Measurements from ENCODE around the gene BTBD9. TPM values are rescaled to one million over a fixed set of nuclear protein-coding genes. Genes with fewer than 3 reads are reported as not detected.

Gene BTBD9
- total RNA-seq, 4 donors from 2014 or later = 8.6 to 34.1 (median 30.8) TPM

GRCh38 chr6:38612143-38612965 is 27.4 kb downstream of the BTBD9 start:
- 67 to 77% methylated on average over 1 of the region's 1 CpG for WGBS, 2 donors (ENCODE audit: low coverage in 1 of 2)

GRCh38 chr6:38610050-38610625 is 29.6 kb downstream of the BTBD9 start:
- Histone ChIP-seq H3K27ac (no peak overlapping the region), H3K9me3 (no peaks in the 10 kb centered on the region), H3K4me3 (no peak overlapping the region), H3K4me1 (peaks cover 0 to 30% (median 12%) of the 10 kb centered on the region in 4 donors), H3K27me3 (no peaks in the 10 kb centered on the region), H3K36me3 (no peaks in the 10 kb centered on the region)
- in situ Hi-C loops (cut with MboI; ENCODE audit: low pct_ligation_motif_present in 1 of 4, low pct_unique_long_range_greater_than_20kb in 1 of 4, low sequenced_read_pairs in 3 of 4) (no loop called here), intact Hi-C loops (cut with DNase I; ENCODE audit: low total_unique reads) (no loop called here)
- DNase-seq = no peak
- TF ChIP-seq EP300 (IDR thresholded peaks at IDR 0.05; ENCODE audit: low read depth) (no peak), POLR2AphosphoS5 (IDR thresholded peaks at IDR 0.05) (no peak), POLR2A (IDR thresholded peaks at IDR 0.05) (no peak)
- TF ChIP-seq, protein P1, sequence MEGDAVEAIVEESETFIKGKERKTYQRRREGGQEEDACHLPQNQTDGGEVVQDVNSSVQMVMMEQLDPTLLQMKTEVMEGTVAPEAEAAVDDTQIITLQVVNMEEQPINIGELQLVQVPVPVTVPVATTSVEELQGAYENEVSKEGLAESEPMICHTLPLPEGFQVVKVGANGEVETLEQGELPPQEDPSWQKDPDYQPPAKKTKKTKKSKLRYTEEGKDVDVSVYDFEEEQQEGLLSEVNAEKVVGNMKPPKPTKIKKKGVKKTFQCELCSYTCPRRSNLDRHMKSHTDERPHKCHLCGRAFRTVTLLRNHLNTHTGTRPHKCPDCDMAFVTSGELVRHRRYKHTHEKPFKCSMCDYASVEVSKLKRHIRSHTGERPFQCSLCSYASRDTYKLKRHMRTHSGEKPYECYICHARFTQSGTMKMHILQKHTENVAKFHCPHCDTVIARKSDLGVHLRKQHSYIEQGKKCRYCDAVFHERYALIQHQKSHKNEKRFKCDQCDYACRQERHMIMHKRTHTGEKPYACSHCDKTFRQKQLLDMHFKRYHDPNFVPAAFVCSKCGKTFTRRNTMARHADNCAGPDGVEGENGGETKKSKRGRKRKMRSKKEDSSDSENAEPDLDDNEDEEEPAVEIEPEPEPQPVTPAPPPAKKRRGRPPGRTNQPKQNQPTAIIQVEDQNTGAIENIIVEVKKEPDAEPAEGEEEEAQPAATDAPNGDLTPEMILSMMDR (IDR thresholded peaks at IDR 0.05) = no peak
- 32 to 45% methylated on average over 5 to 6 of the region's 6 CpGs for WGBS, 2 donors (ENCODE audit: low coverage in 1 of 2)

More at GRCh38 chr6:38612143-38612965, 27.4 kb downstream of the BTBD9 start:
- no peak overlapping the region for H3K27ac ChIP-seq
- H3K9me3 ChIP-seq = no peaks in the 10 kb centered on the region
- intact Hi-C loops (cut with DNase I; ENCODE audit: low total_unique reads) = no loop called here
- no peaks in the 10 kb centered on the region for H3K36me3 ChIP-seq
- H3K27me3 ChIP-seq = no peaks in the 10 kb centered on the region
- in situ Hi-C loops (cut with MboI; ENCODE audit: low pct_ligation_motif_present in 1 of 4, low pct_unique_long_range_greater_than_20kb in 1 of 4, low sequenced_read_pairs in 3 of 4) = no loop called here
- peaks cover 0 to 30% (median 12%) of the 10 kb centered on the region in 4 donors for H3K4me1 ChIP-seq
- no peak overlapping the region for H3K4me3 ChIP-seq
- TF ChIP-seq POLR2AphosphoS5 (IDR thresholded peaks at IDR 0.05) = no peak
- TF ChIP-seq, protein P1 (IDR thresholded peaks at IDR 0.05) = no peak
- TF ChIP-seq EP300 (IDR thresholded peaks at IDR 0.05; ENCODE audit: low read depth) = no peak
- no peak for TF ChIP-seq POLR2A (IDR thresholded peaks at IDR 0.05)
- no peak for DNase-seq

DNA sequence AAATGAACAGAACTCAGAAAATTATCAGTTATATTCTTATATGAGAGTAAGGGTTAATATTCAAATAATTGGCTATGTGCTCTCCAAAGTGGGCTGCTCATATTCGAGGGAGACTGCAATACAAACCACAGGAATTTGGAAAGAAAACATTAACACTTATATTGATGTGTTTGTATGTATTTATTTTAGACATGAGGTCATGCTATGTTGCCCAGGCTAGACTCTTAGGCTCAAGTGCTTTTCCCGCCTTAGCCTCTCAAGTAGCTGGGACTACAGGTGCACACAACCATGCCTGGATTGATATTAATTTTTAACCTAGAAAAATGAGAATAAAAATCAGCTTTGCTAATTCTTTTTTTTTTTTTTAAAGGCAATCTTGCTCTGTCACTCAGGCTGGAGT is 35.0 kb downstream of the BTBD9 start:
- no peak for DNase-seq
- no peak overlapping the region for H3K27ac ChIP-seq
- no peaks in the 10 kb centered on the region for H3K9me3 ChIP-seq
- H3K27me3 ChIP-seq = no peaks in the 10 kb centered on the region
- intact Hi-C loops (cut with DNase I; ENCODE audit: low total_unique reads) (no loop called here), in situ Hi-C loops (cut with MboI; ENCODE audit: low pct_ligation_motif_present in 1 of 4, low pct_unique_long_range_greater_than_20kb in 1 of 4, low sequenced_read_pairs in 3 of 4) (no loop called here)
- no peak overlapping the region for H3K4me3 ChIP-seq
- H3K4me1 ChIP-seq = peaks cover 0 to 22% (median 7%) of the 10 kb centered on the region in 4 donors
- TF ChIP-seq POLR2AphosphoS5 (IDR thresholded peaks at IDR 0.05) (no peak), POLR2A (IDR thresholded peaks at IDR 0.05) (no peak), EP300 (IDR thresholded peaks at IDR 0.05; ENCODE audit: low read depth) (no peak)
- TF ChIP-seq, protein P1 (IDR thresholded peaks at IDR 0.05) = no peak
- 54 to 58% methylated on average over 2 of the region's 2 CpGs for WGBS, 2 donors (ENCODE audit: low coverage in 1 of 2)
- no peaks in the 10 kb centered on the region for H3K36me3 ChIP-seq

DNA sequence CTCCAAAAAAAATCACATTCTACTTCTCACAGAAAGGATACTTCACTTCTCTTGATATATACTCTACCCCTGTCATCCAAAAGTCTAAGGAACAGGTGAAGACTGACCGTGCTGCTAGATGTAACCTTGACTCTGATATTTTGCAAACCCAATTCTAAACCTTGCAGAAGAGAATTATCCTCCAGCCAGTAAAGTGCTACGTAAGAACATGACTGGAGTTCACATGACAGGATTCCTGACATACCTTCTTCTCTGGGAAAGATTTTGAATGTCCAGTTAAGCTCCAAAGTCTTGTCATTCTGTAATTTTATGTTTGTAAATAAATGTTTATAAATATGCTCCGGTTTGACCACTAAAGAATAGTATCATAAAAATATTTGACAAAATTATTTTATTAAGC is 35.8 kb downstream of the BTBD9 start:
- intact Hi-C loops (cut with DNase I; ENCODE audit: low total_unique reads) (no loop called here), in situ Hi-C loops (cut with MboI; ENCODE audit: low pct_ligation_motif_present in 1 of 4, low pct_unique_long_range_greater_than_20kb in 1 of 4, low sequenced_read_pairs in 3 of 4) (no loop called here)
- no peak overlapping the region for H3K27ac ChIP-seq
- peaks cover 0 to 21% (median 6%) of the 10 kb centered on the region in 4 donors for H3K4me1 ChIP-seq
- 60 to 76% methylated on average over 3 of the region's 3 CpGs for WGBS, 2 donors (ENCODE audit: low coverage in 1 of 2)
- H3K27me3 ChIP-seq = no peaks in the 10 kb centered on the region
- TF ChIP-seq POLR2A (IDR thresholded peaks at IDR 0.05) (no peak), EP300 (IDR thresholded peaks at IDR 0.05; ENCODE audit: low read depth) (no peak), POLR2AphosphoS5 (IDR thresholded peaks at IDR 0.05) (no peak)
- TF ChIP-seq, protein P1 (IDR thresholded peaks at IDR 0.05) = no peak
- H3K4me3 ChIP-seq = no peak overlapping the region
- no peaks in the 10 kb centered on the region for H3K36me3 ChIP-seq
- H3K9me3 ChIP-seq = no peaks in the 10 kb centered on the region
- DNase-seq = no peak

Measured in transverse colon (tissue), 4 donors.